Mammary epithelial cell (primary cell): ENCODE measurements around the gene PPARA.

ENCODE experiments used
- CTCF ChIP-seq, 2 donors: IDR thresholded peaks in 1 of 2; conservative IDR thresholded peaks in 1 of 2; 2 replicates each; pipeline ENCODE4 v1.5.1; 2011 to 2012; ENCODE audit warnings: inconsistent platforms in 2 of 2, low read length in 2 of 2, mild to moderate bottlenecking in 2 of 2, control low read depth in 1 of 2, low read depth in 1 of 2; ENCODE audit not compliant: insufficient read depth in 1 of 2; ENCODE audit errors: extremely low read depth in 1 of 2
- EZH2 ChIP-seq: IDR thresholded peaks from 2 replicates; pipeline ENCODE4 v1.6.1; 2012; ENCODE audit warnings: low read length, inconsistent platforms, borderline replicate concordance

GRCh38 chr22:46259374-46259773, 109.0 kb downstream of the PPARA start:
- TF ChIP-seq EZH2, result no peak
- no peak for TF ChIP-seq CTCF (conservative IDR thresholded peaks at IDR 0.05 in 1 of 2, IDR thresholded peaks at IDR 0.05 in 1 of 2; ENCODE audit: extremely low read depth in 1 of 2, insufficient read depth in 1 of 2, low read depth in 1 of 2, low read length in 2 of 2)
